T-helper 17 cell (primary cell): ENCODE measurements around the gene EPHB2. TPM values are rescaled to one million over a fixed set of nuclear protein-coding genes. Genes with fewer than 3 reads are reported as not detected.

Source experiments
- ATAC-seq: fragments of 150-1000 bp; cut with Tn5 transposase; 2 replicates; pipeline ENCODE4 v1.10.0; 2021; ENCODE audit warnings: mild to moderate bottlenecking, moderate library complexity
- DNase-seq, 3 donors: peaks; one replicate each; pipeline versions ENCODE4 v3.0.0 to v3.0.0-alpha.2; 2020 to 2021
- H3K9me3 ChIP-seq: one replicate; pipeline ENCODE4 v1.7.0; 2013; ENCODE audit warnings: low read length, mild to moderate bottlenecking; ENCODE audit not compliant: control insufficient read depth, poor library complexity, severe bottlenecking
- H3K27ac Mint-ChIP-seq: one replicate; pipeline ENCODE4 v1.8.0; 2022; ENCODE audit warnings: mild to moderate bottlenecking, moderate library complexity, mixed read lengths
- H3K27me3 Mint-ChIP-seq: one replicate; pipeline ENCODE4 v1.8.0; 2022; ENCODE audit warnings: mixed read lengths
- H3K36me3 Mint-ChIP-seq: one replicate; pipeline ENCODE4 v1.8.0; 2022; ENCODE audit warnings: low read depth, mixed read lengths
- H3K4me1 Mint-ChIP-seq: one replicate; pipeline ENCODE4 v1.8.0; 2022; ENCODE audit warnings: mild to moderate bottlenecking, mixed read lengths
- H3K4me3 Mint-ChIP-seq: one replicate; pipeline ENCODE4 v1.8.0; 2022; ENCODE audit warnings: mild to moderate bottlenecking, moderate library complexity, mixed read lengths
- total RNA-seq, 4 donors: library from RNA in 2 of 4; stranded (reverse) in 2 of 4; gene quantifications; one replicate each; pipeline ENCODE4 v1.2.3 and lab custom pipeline; 2022 to 2026

The EPHB2 gene
- total RNA-seq, 2 donors from 2014 or later: 0.15 TPM; not detected in 1

GRCh38 chr1:22775478-22775877, 64.8 kb downstream of the EPHB2 start:
- DNase-seq (no peak), ATAC-seq (no peak)
- Mint-ChIP-seq H3K36me3 (peaks cover 2% of the 10 kb centered on the region), H3K27me3 (peaks cover 75% of the 10 kb centered on the region), H3K27ac (no peak overlapping the region), H3K4me1 (peaks cover 6% of the 10 kb centered on the region), H3K4me3 (no peak overlapping the region)
- no peaks in the 10 kb centered on the region for H3K9me3 ChIP-seq

DNA sequence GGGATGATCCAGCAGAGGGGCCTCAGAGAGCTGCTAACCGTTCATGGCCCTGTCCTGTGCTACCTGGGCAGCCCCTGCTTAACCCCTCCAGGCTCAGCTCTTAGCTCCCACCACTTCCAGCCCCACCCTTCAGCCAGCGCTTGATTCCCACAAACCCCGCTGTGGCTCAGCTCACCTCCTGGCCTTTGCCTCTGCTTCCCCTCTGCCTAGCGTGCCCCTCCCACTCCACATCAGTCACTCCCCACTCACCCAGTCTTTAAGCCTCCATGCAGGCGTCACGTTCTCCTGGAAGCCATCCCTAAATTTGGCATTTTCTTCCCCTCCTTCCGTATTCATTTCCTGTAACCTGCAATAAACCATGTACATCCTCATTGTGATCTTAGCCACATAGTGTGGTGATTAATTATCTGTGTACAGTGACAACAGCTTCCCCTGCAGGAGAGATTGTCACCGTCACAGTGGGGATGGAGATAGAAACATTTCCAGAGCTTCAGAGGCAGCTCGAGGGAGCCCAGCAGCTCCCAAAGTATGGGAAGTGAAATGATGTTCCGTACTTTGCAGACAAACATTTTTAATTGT, 65.5 kb downstream of the EPHB2 start:
- DNase-seq (no peak), ATAC-seq (no peak)
- H3K4me1 Mint-ChIP-seq: peaks cover 6% of the 10 kb centered on the region
- no peak overlapping the region for H3K27ac Mint-ChIP-seq
- no peaks in the 10 kb centered on the region for H3K9me3 ChIP-seq
- H3K27me3 Mint-ChIP-seq: peaks cover 73% of the 10 kb centered on the region
- H3K4me3 Mint-ChIP-seq: no peak overlapping the region
- H3K36me3 Mint-ChIP-seq: peaks cover 2% of the 10 kb centered on the region

- Mint-ChIP-seq H3K4me3 (no peak overlapping the region), H3K27me3 (peaks cover 75% of the 10 kb centered on the region), H3K36me3 (peaks cover 2% of the 10 kb centered on the region), H3K27ac (no peak overlapping the region), H3K4me1 (peaks cover 6% of the 10 kb centered on the region)
- DNase-seq (no peak), ATAC-seq (no peak)
- H3K9me3 ChIP-seq: no peaks in the 10 kb centered on the region
Observed at GRCh38 chr1:22777388-22778057, 66.9 kb downstream of the EPHB2 start.

- no peak overlapping the region for H3K27ac Mint-ChIP-seq
- no peak overlapping the region for H3K4me3 Mint-ChIP-seq
- H3K9me3 ChIP-seq: no peaks in the 10 kb centered on the region
- peaks cover 79% of the 10 kb centered on the region for H3K27me3 Mint-ChIP-seq
- ATAC-seq: no peak
- peaks cover 2% of the 10 kb centered on the region for H3K36me3 Mint-ChIP-seq
- H3K4me1 Mint-ChIP-seq: peaks cover 6% of the 10 kb centered on the region
- no peak for DNase-seq
Observed at GRCh38 chr1:22778408-22778807, 67.8 kb downstream of the EPHB2 start.

DNA sequence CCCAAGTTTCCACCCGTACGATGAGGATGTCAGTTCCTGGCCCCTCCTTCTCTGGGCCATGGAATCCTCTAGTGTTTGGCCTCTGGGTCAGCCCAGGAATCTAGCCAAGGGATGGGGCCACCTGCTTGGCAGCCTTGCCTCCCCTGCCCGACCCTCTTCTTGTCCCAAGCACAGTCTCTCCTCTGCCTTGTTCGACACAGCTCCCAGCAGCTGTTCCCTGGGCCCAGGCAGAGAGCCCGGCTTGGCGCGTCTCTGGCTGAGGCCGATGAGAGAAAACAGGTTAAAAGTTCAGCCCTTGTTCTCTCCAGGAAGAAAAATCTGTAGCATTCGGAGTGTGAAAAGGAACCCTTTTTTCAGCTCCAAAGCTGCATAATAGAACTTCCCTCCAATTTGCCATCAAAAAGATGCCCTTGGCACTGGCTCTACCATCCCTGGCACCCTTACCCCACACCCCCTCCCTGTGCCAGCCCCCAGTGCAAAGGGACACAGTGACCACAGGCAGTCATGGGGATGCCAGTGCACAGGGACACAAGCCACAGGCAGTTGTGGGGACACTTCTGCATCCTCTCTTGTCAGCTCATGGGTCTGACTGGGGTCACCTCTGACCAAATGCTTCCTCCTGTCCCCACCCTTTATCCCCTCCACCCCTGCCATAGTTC, 68.4 kb downstream of the EPHB2 start:
- no peak overlapping the region for H3K27ac Mint-ChIP-seq
- no peaks in the 10 kb centered on the region for H3K9me3 ChIP-seq
- H3K27me3 Mint-ChIP-seq: peaks cover 73% of the 10 kb centered on the region
- no peak overlapping the region for H3K4me3 Mint-ChIP-seq
- ATAC-seq (no peak), DNase-seq (no peak)
- peaks cover 6% of the 10 kb centered on the region for H3K4me1 Mint-ChIP-seq
- peaks cover 2% of the 10 kb centered on the region for H3K36me3 Mint-ChIP-seq

GRCh38 chr1:22780696-22781095, 70.1 kb downstream of the EPHB2 start:
- Mint-ChIP-seq H3K4me3 (no peak overlapping the region), H3K4me1 (peaks cover 6% of the 10 kb centered on the region), H3K27ac (no peak overlapping the region), H3K36me3 (peaks cover 2% of the 10 kb centered on the region), H3K27me3 (peaks cover 61% of the 10 kb centered on the region)
- no peak for ATAC-seq
- no peak for DNase-seq
- no peaks in the 10 kb centered on the region for H3K9me3 ChIP-seq

- no peak overlapping the region for H3K27ac Mint-ChIP-seq
- ATAC-seq (no peak), DNase-seq (no peak)
- peaks cover 2% of the 10 kb centered on the region for H3K36me3 Mint-ChIP-seq
- H3K27me3 Mint-ChIP-seq: peaks cover 53% of the 10 kb centered on the region
- peaks cover 2% of the 10 kb centered on the region for H3K4me1 Mint-ChIP-seq
- no peak overlapping the region for H3K4me3 Mint-ChIP-seq
- H3K9me3 ChIP-seq: no peaks in the 10 kb centered on the region
Observed at GRCh38 chr1:22781483-22781882, 70.8 kb downstream of the EPHB2 start.

DNA sequence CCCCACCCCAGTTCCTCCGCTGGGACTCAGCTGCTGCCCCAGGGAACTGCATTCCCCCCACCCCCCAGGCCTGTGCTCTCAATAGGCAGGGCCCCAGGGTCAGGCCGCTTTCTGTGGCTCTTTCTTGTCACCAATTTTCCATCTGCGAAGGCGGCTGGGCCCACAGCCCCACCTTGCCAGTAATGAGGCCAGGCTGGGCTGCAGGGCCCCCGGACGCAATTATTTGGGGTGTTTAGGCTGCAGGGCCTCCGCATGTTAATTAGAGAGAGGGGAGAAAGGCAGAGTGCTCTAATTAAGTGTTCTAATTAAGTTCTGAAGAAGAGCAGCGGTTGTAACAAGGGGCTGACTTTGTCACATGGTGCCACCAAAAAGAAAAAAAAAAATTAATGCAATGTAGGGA, 71.8 kb downstream of the EPHB2 start:
- DNase-seq: no peak
- Mint-ChIP-seq H3K4me3 (no peak overlapping the region), H3K27ac (no peak overlapping the region), H3K36me3 (no peaks in the 10 kb centered on the region), H3K4me1 (no peaks in the 10 kb centered on the region), H3K27me3 (peaks cover 51% of the 10 kb centered on the region)
- no peaks in the 10 kb centered on the region for H3K9me3 ChIP-seq
- no peak for ATAC-seq

GRCh38 chr1:22784317-22784716, 73.7 kb downstream of the EPHB2 start:
- no peaks in the 10 kb centered on the region for H3K36me3 Mint-ChIP-seq
- H3K27ac Mint-ChIP-seq: no peak overlapping the region
- H3K4me1 Mint-ChIP-seq: no peaks in the 10 kb centered on the region
- no peaks in the 10 kb centered on the region for H3K9me3 ChIP-seq
- H3K4me3 Mint-ChIP-seq: no peak overlapping the region
- peaks cover 39% of the 10 kb centered on the region for H3K27me3 Mint-ChIP-seq
- DNase-seq (no peak), ATAC-seq (no peak)

- no peaks in the 10 kb centered on the region for H3K9me3 ChIP-seq
- Mint-ChIP-seq H3K4me1 (no peaks in the 10 kb centered on the region), H3K36me3 (no peaks in the 10 kb centered on the region), H3K4me3 (no peak overlapping the region), H3K27ac (no peak overlapping the region), H3K27me3 (peaks cover 39% of the 10 kb centered on the region)
- no peak for DNase-seq
- ATAC-seq: no peak
Observed at GRCh38 chr1:22784737-22785136, 74.1 kb downstream of the EPHB2 start.

GRCh38 chr1:22786101-22786500, 75.5 kb downstream of the EPHB2 start:
- no peak for ATAC-seq
- peaks cover 32% of the 10 kb centered on the region for H3K27me3 Mint-ChIP-seq

GRCh38 chr1:22786719-22787489, 76.3 kb downstream of the EPHB2 start:
- H3K9me3 ChIP-seq: no peaks in the 10 kb centered on the region
- ATAC-seq: no peak
- H3K4me1 Mint-ChIP-seq: no peaks in the 10 kb centered on the region
- H3K4me3 Mint-ChIP-seq: no peak overlapping the region
- peak overlapping the region; percentile 64 for H3K27ac Mint-ChIP-seq
- H3K36me3 Mint-ChIP-seq: no peaks in the 10 kb centered on the region
- no peak for DNase-seq
- H3K27me3 Mint-ChIP-seq: peaks cover 31% of the 10 kb centered on the region

More at GRCh38 chr1:22786101-22786500, 75.5 kb downstream of the EPHB2 start:
- Mint-ChIP-seq H3K4me1 (no peaks in the 10 kb centered on the region), H3K27ac (peak overlapping the region; percentile 64), H3K36me3 (no peaks in the 10 kb centered on the region), H3K4me3 (no peak overlapping the region)
- DNase-seq: no peak
- H3K9me3 ChIP-seq: no peaks in the 10 kb centered on the region

GRCh38 chr1:22787636-22788035, 77.0 kb downstream of the EPHB2 start:
- no peak for DNase-seq
- Mint-ChIP-seq H3K36me3 (no peaks in the 10 kb centered on the region), H3K4me1 (peaks cover 2% of the 10 kb centered on the region), H3K4me3 (no peak overlapping the region), H3K27me3 (peaks cover 27% of the 10 kb centered on the region), H3K27ac (no peak overlapping the region)
- H3K9me3 ChIP-seq: no peaks in the 10 kb centered on the region
- no peak for ATAC-seq
